HEK293 (cell line): ENCODE measurements around the gene LGR5.
A peak's percentile ranks its signal among the peaks of the same experiment; 100 is the strongest.

Experiments used
- CTCF ChIA-PET: fragments of 350-600 bp; formaldehyde crosslinking; extraction: SDS; loops from one replicate; lab custom pipeline; 2021; ENCODE audit warnings: antibody characterized with exemption; lab: Yijun Ruan, JAX
- POLR2A ChIA-PET: fragments of 300-600 bp; formaldehyde crosslinking; extraction: SDS; loops from one replicate; lab custom pipeline; 2020; ENCODE audit warnings: antibody characterized with exemption, inconsistent platforms; lab: Yijun Ruan, JAX
- H3K27ac ChIP-seq: fragments of 200-500 bp; sonication (Bioruptor generic); 2 replicates; pipeline ENCODE4 v1.5.1; 2014; ENCODE audit warnings: low read depth, low read length, control low read depth, inconsistent platforms; ENCODE audit errors: extremely low read depth
- H3K36me3 ChIP-seq, 2 experiments: fragments of 200-500 bp in 1 of 2; sonication (Bioruptor generic) in 1 of 2; 1 replicate in 1 of 2; 2 replicates in 1 of 2; pipeline ENCODE4 v1.5.1; 2014 to 2017; ENCODE audit warnings: inconsistent platforms in 2 of 2, low read length in 2 of 2; ENCODE audit not compliant: control insufficient read depth in 2 of 2, insufficient read depth in 1 of 2
- H3K4me1 ChIP-seq: fragments of 200-500 bp; sonication (Bioruptor generic); 2 replicates; pipeline ENCODE4 v1.5.1; 2014; ENCODE audit warnings: mild to moderate bottlenecking, low read length, inconsistent platforms; ENCODE audit not compliant: control insufficient read depth, insufficient read depth
- H3K4me3 ChIP-seq: 2 replicates; pipeline ENCODE4 v1.5.1; 2011; ENCODE audit warnings: low read depth, mild to moderate bottlenecking, control low read depth, low read length, moderate library complexity
- H3K9me3 ChIP-seq: fragments of 200-500 bp; sonication (Bioruptor generic); 2 replicates; pipeline ENCODE4 v1.5.1; 2014; ENCODE audit warnings: low read depth, low read length, inconsistent platforms; ENCODE audit not compliant: control insufficient read depth, insufficient read depth
- HOXD13 ChIP-seq: sonication (generic); formaldehyde crosslinking; IDR thresholded peaks from 2 replicates; pipeline ENCODE4 v1.8.0; 2022; ENCODE audit warnings: missing genetic modification reagents, borderline replicate concordance
- PRDM1 ChIP-seq: fragments of 450-650 bp; formaldehyde crosslinking; IDR thresholded peaks from 2 replicates; pipeline ENCODE4; 2016; ENCODE audit warnings: missing biosample characterization, missing genetic modification characterization
- SCRT2 ChIP-seq: fragments of 450-650 bp; formaldehyde crosslinking; IDR thresholded peaks from 2 replicates; pipeline ENCODE4 v1.5.1; 2016; ENCODE audit warnings: missing biosample characterization, missing genetic modification characterization
- YY2 ChIP-seq: fragments of 450-650 bp; formaldehyde crosslinking; IDR thresholded peaks from 2 replicates; pipeline ENCODE4 v1.5.1; 2016; ENCODE audit warnings: missing biosample characterization, missing genetic modification characterization
- ZBTB44 ChIP-seq: fragments of 450-650 bp; IDR thresholded peaks from 2 replicates; pipeline ENCODE4 v1.5.1; 2018; ENCODE audit warnings: missing biosample characterization, mild to moderate bottlenecking, missing genetic modification characterization
- ZFP41 ChIP-seq: fragments of 450-650 bp; formaldehyde crosslinking; IDR thresholded peaks from 2 replicates; pipeline ENCODE4 v1.5.1; 2016; ENCODE audit warnings: missing biosample characterization, missing genetic modification characterization, borderline replicate concordance
- ZFP69B ChIP-seq: fragments of 450-650 bp; formaldehyde crosslinking; IDR thresholded peaks from 2 replicates; pipeline ENCODE4 v1.5.1; 2016; ENCODE audit warnings: missing biosample characterization, missing genetic modification characterization
- ZIC2 ChIP-seq: fragments of 450-650 bp; formaldehyde crosslinking; IDR thresholded peaks from 2 replicates; pipeline ENCODE4 v1.5.1; 2016; ENCODE audit warnings: missing biosample characterization, missing genetic modification characterization
- ZNF114 ChIP-seq: fragments of 450-650 bp; formaldehyde crosslinking; IDR thresholded peaks from 2 replicates; pipeline ENCODE4 v1.5.0; 2017; ENCODE audit warnings: missing biosample characterization, missing genetic modification characterization
- ZNF121 ChIP-seq: fragments of 450-650 bp; formaldehyde crosslinking; IDR thresholded peaks from 2 replicates; pipeline ENCODE4 v1.5.1; 2016; ENCODE audit warnings: missing biosample characterization, missing genetic modification characterization
- ZNF16 ChIP-seq: fragments of 450-650 bp; formaldehyde crosslinking; IDR thresholded peaks from 2 replicates; pipeline ENCODE4 v1.5.1; 2016; ENCODE audit warnings: low read depth, missing biosample characterization, missing genetic modification characterization
- ZNF184 ChIP-seq: fragments of 450-650 bp; IDR thresholded peaks from 2 replicates; pipeline ENCODE4 v1.5.1; 2018; ENCODE audit warnings: missing biosample characterization, mild to moderate bottlenecking, missing genetic modification characterization
- ZNF223 ChIP-seq: fragments of 450-650 bp; formaldehyde crosslinking; IDR thresholded peaks from 2 replicates; pipeline ENCODE4 v1.5.1; 2016; ENCODE audit warnings: missing biosample characterization, missing genetic modification characterization
- ZNF324 ChIP-seq: fragments of 450-650 bp; formaldehyde crosslinking; IDR thresholded peaks from 2 replicates; pipeline ENCODE4 v1.5.1; 2016; ENCODE audit warnings: missing biosample characterization, missing genetic modification characterization
- ZNF335 ChIP-seq: fragments of 450-650 bp; formaldehyde crosslinking; conservative IDR thresholded peaks from 2 replicates; pipeline ENCODE4 v1.5.1; 2016; ENCODE audit warnings: missing biosample characterization, missing genetic modification characterization
- ZNF416 ChIP-seq: fragments of 450-650 bp; formaldehyde crosslinking; IDR thresholded peaks from 2 replicates; pipeline ENCODE4 v1.5.1; 2016; ENCODE audit warnings: missing biosample characterization, missing genetic modification characterization
- ZNF529 ChIP-seq: fragments of 450-650 bp; formaldehyde crosslinking; IDR thresholded peaks from 2 replicates; pipeline ENCODE4 v1.5.1; 2017; ENCODE audit warnings: missing genetic modification characterization, missing biosample characterization; ENCODE audit not compliant: insufficient replicate concordance
- ZNF560 ChIP-seq: fragments of 450-650 bp; formaldehyde crosslinking; IDR thresholded peaks from 2 replicates; pipeline ENCODE4 v1.5.1; 2017; ENCODE audit warnings: missing biosample characterization, missing genetic modification characterization, borderline replicate concordance
- ZNF596 ChIP-seq: fragments of 450-650 bp; IDR thresholded peaks from 2 replicates; pipeline ENCODE4 v1.5.0; 2018; ENCODE audit warnings: missing biosample characterization, mild to moderate bottlenecking, missing genetic modification characterization, moderate library complexity
- ZNF624 ChIP-seq: fragments of 450-650 bp; formaldehyde crosslinking; IDR thresholded peaks from 2 replicates; pipeline ENCODE4 v1.5.1; 2017; ENCODE audit warnings: missing biosample characterization, missing genetic modification characterization
- ZNF629 ChIP-seq: fragments of 450-650 bp; formaldehyde crosslinking; IDR thresholded peaks from 2 replicates; pipeline ENCODE4 v1.5.1; 2017; ENCODE audit warnings: missing biosample characterization, missing genetic modification characterization
- ZNF670 ChIP-seq: fragments of 450-650 bp; formaldehyde crosslinking; IDR thresholded peaks from 2 replicates; pipeline ENCODE4 v1.5.1; 2016; ENCODE audit warnings: missing biosample characterization, missing genetic modification characterization, low read depth
- ZNF692 ChIP-seq: fragments of 450-650 bp; formaldehyde crosslinking; IDR thresholded peaks from 2 replicates; pipeline ENCODE4 v1.5.1; 2016; ENCODE audit warnings: missing biosample characterization, missing genetic modification characterization
- ZNF701 ChIP-seq: fragments of 450-650 bp; formaldehyde crosslinking; IDR thresholded peaks from 2 replicates; pipeline ENCODE4 v1.5.1; 2016; ENCODE audit warnings: missing biosample characterization, missing genetic modification characterization
- ZNF704 ChIP-seq: fragments of 450-650 bp; formaldehyde crosslinking; IDR thresholded peaks from 2 replicates; pipeline ENCODE4 v1.5.1; 2016; ENCODE audit warnings: missing biosample characterization, missing genetic modification characterization
- ZNF768 ChIP-seq: fragments of 450-650 bp; formaldehyde crosslinking; IDR thresholded peaks from 2 replicates; pipeline ENCODE4 v1.5.1; 2018; ENCODE audit warnings: missing biosample characterization, mild to moderate bottlenecking, missing genetic modification characterization
- ZXDB ChIP-seq: fragments of 450-650 bp; formaldehyde crosslinking; IDR thresholded peaks from 2 replicates; pipeline ENCODE4 v1.5.1; 2016; ENCODE audit warnings: missing biosample characterization, missing genetic modification characterization
- TF ChIP-seq, protein P1 (sequence below): fragments of 450-650 bp; formaldehyde crosslinking; optimal IDR thresholded peaks from 2 replicates; pipeline ENCODE3; 2016; ENCODE audit warnings: missing biosample characterization, mild to moderate bottlenecking, missing genetic modification characterization
- TF ChIP-seq, protein P2 (sequence below): fragments of 450-650 bp; formaldehyde crosslinking; IDR thresholded peaks from 2 replicates; pipeline ENCODE4 v1.5.1; 2016; ENCODE audit warnings: missing biosample characterization, missing genetic modification characterization

The LGR5 gene

DNA sequence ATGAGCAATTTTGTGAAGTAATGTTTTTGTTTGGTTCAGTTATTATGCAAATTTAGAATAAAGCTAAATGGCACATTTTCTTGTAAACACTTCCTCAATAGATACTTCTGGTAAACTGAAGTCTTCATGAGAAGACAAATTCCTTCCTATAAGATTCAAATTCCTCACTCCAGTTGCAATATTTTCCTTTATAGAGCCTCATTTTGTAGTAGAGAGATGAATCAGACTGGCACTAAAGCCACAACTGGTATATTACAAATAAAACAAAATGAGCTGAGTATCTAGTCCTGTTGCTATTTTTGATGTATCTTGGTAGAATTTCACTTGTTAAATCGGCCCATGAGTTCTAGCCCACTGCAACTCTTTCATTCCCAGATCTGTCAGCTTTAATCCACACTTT lies 5.5 kb downstream of the LGR5 start:
- Histone ChIP-seq H3K27ac (no peak overlapping the region), H3K9me3 (no peaks in the 10 kb centered on the region), H3K4me1 (peaks cover 14% of the 10 kb centered on the region), H3K4me3 (no peak overlapping the region)
- POLR2A ChIA-PET, result no interaction called here
- CTCF ChIA-PET, result interaction anchor here (1.1 to 1.4 kb wide), 2 partner anchors 29 to 192 kb away, joined by 3 read pairs; no protein-coding TSS in a partner anchor
- TF ChIP-seq PRDM1 (tag by site-specific recombination), result no peak
- no peak for TF ChIP-seq ZNF529 (tag by site-specific recombination)
- no peak for TF ChIP-seq SCRT2 (tag by site-specific recombination)
- TF ChIP-seq ZNF223, result no peak
- no peak for TF ChIP-seq ZNF692 (tag by site-specific recombination)
- TF ChIP-seq ZNF624 (tag by site-specific recombination), result no peak
- no peak for TF ChIP-seq ZNF629 (tag by site-specific recombination)
- TF ChIP-seq ZNF416 (tag by site-specific recombination), result no peak
- no peak for TF ChIP-seq ZNF324 (tag by site-specific recombination)
- no peak for TF ChIP-seq YY2 (tag by site-specific recombination)
- TF ChIP-seq ZNF114 (tag by site-specific recombination), result no peak
- TF ChIP-seq HOXD13, result no peak
- no peak for TF ChIP-seq ZNF670 (tag by site-specific recombination)
- TF ChIP-seq ZNF704 (tag by site-specific recombination), result no peak
- no peak for TF ChIP-seq ZFP69B (tag by site-specific recombination)
- TF ChIP-seq, all 188 proteins: peak for 0
- no peaks in the 10 kb centered on the region for H3K36me3 ChIP-seq

DNA sequence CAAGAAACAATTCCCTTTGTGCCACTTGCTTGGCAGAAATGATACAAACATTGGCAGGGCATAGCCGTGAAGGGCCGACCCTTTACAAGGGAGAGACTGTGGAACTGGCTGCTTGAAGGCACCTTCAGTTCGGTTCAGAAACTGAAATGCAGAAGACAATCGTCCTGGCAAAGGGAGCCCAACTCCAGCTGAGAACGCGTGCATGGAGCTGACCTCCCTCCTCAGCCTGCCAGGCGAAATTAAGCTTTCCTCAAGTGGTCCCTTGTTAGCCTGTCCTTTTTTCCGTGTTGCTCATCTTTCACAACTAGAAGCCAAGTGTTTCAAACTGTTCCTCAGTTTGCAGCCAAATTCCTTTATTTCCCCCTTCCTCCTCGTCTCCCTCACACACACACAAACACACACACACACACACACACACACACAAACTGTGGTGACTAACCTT lies 8.1 kb downstream of the LGR5 start:
- POLR2A ChIA-PET, result no interaction called here
- Histone ChIP-seq H3K4me1 (peaks cover 10% of the 10 kb centered on the region), H3K9me3 (no peaks in the 10 kb centered on the region), H3K4me3 (no peak overlapping the region), H3K27ac (no peak overlapping the region), H3K36me3 (no peaks in the 10 kb centered on the region)
- CTCF ChIA-PET, result no interaction called here
- TF ChIP-seq ZFP41 (tag by site-specific recombination) (no peak), ZBTB44 (no peak), ZNF121 (peak; percentile 58; the same call in 1 of the 2 replicates), ZNF768 (tag by site-specific recombination) (no peak), ZNF560 (tag by site-specific recombination) (no peak), ZNF596 (tag by site-specific recombination) (no peak), ZNF16 (tag by site-specific recombination) (peak; percentile 57; the same call in 1 of the 2 replicates), ZNF335 (tag by site-specific recombination) (peak; percentile 57), ZNF184 (tag by site-specific recombination) (no peak), ZNF114 (tag by site-specific recombination) (no peak), ZNF701 (tag by site-specific recombination) (no peak), ZIC2 (tag by site-specific recombination) (peak; percentile 51), ZXDB (tag by site-specific recombination) (0 out of 2 replicates have a peak, but pooled peaks have one; percentile 11)
- TF ChIP-seq, protein P1, sequence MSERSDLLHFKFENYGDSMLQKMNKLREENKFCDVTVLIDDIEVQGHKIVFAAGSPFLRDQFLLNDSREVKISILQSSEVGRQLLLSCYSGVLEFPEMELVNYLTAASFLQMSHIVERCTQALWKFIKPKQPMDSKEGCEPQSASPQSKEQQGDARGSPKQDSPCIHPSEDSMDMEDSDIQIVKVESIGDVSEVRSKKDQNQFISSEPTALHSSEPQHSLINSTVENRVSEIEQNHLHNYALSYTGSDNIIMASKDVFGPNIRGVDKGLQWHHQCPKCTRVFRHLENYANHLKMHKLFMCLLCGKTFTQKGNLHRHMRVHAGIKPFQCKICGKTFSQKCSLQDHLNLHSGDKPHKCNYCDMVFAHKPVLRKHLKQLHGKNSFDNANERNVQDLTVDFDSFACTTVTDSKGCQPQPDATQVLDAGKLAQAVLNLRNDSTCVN (tag by site-specific recombination), result no peak
- TF ChIP-seq, protein P2, sequence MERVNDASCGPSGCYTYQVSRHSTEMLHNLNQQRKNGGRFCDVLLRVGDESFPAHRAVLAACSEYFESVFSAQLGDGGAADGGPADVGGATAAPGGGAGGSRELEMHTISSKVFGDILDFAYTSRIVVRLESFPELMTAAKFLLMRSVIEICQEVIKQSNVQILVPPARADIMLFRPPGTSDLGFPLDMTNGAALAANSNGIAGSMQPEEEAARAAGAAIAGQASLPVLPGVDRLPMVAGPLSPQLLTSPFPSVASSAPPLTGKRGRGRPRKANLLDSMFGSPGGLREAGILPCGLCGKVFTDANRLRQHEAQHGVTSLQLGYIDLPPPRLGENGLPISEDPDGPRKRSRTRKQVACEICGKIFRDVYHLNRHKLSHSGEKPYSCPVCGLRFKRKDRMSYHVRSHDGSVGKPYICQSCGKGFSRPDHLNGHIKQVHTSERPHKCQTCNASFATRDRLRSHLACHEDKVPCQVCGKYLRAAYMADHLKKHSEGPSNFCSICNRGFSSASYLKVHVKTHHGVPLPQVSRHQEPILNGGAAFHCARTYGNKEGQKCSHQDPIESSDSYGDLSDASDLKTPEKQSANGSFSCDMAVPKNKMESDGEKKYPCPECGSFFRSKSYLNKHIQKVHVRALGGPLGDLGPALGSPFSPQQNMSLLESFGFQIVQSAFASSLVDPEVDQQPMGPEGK (tag by site-specific recombination), result 0 out of 2 replicates have a peak, but pooled peaks have one; percentile 30
